Right ventricle myocardium superior (tissue), 1 donor: ENCODE results near the gene HHAT. TPM values are rescaled to one million over a fixed set of nuclear protein-coding genes. Genes with fewer than 3 reads are reported as not detected.
A peak's percentile ranks its signal among the peaks of the same experiment; 100 is the strongest.

Experiments used
- ATAC-seq: fragments of 200-7000 bp; cut with Tn5 transposase; one replicate; pipeline ENCODE4 v1.9.1; 2020; ENCODE audit warnings: mild to moderate bottlenecking; ENCODE audit not compliant: poor library complexity
- DNase-seq: peaks from one replicate; pipeline ENCODE4 v3.0.0-alpha.2; 2020
- intact Hi-C: fragments of 100-400 bp; cut with DNase I; formaldehyde crosslinking; loops from one replicate; pipeline ENCODE4 v1.11.2; 2022
- total RNA-seq: library from RNA; stranded (reverse); fragmentation: NEBNext Ultra II Directional; extraction: Animal tissue kit (Norgen Biotek cat#: 25700); gene quantifications from one replicate; pipeline ENCODE4 v1.2.1, GENCODE V29; 2021
- donor health status: DM: no; HTN: yes; CAD: no; lungs with severe emphysema.

Gene HHAT
- total RNA-seq, 1 donor from 2014 or later, result 1.5 TPM

- DNase-seq, result no peak
- no peak for ATAC-seq
- intact Hi-C loops, result no loop called here
These were observed 371.8 kb downstream of the HHAT start for GRCh38 chr1:210700511-210700910.

DNA sequence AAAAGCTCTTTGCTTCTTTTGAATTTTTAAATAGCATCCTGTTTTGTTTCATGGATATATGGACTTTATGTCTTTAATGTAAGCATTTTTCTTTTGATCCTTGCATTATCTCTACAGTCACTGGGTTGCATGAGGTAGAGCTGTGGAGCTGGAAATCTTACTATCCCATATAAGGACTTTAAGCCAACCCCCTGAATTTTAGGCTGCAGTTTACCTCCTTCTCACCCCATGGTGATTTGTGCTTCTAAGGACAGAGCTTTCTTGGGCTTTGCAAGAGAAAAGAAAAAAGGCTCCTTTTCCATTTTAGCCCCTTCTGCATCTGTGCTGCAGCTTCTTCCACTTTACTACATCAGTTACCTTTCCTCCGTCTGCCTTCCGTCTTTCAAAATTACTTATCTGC, 373.8 kb downstream of the HHAT start:
- intact Hi-C loops, result no loop called here
- DNase-seq, result no peak
- no peak for ATAC-seq

- ATAC-seq (no peak), DNase-seq (no peak)
- intact Hi-C loops, result no loop called here
These were observed 374.9 kb downstream of the HHAT start for GRCh38 chr1:210703593-210703992.

DNA sequence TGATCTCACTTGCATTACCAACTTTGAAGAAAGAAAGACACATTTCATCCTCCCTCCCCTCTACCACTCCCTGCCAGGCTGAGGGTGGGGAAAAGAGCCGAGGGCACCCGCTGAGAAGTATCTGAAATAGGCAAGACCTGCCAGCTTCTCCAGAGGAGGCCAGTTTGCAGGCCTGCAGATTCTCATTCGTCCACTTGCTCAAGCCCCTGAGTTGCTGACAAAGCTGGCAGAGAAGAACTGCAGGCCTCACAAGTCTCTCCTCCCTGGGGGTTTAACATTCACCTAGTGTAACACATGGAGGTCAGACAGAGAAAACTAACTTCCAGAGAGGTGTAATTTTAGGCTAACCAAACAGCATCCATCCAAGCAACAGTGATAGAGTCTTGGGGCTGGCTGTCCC, 376.4 kb downstream of the HHAT start:
- ATAC-seq (no peak), DNase-seq (no peak)
- intact Hi-C loops, result no loop called here

GRCh38 chr1:210706246-210706645, 377.5 kb downstream of the HHAT start:
- intact Hi-C loops, result no loop called here
- no peak for ATAC-seq
- no peak for DNase-seq

- intact Hi-C loops, result no loop called here
- ATAC-seq, result no peak
- DNase-seq, result no peak
These were observed 378.9 kb downstream of the HHAT start for GRCh38 chr1:210707300-210708240.

- ATAC-seq (no peak), DNase-seq (no peak)
- intact Hi-C loops, result no loop called here
These were observed 381.0 kb downstream of the HHAT start for GRCh38 chr1:210709701-210710100.

- peak; percentile 45 for ATAC-seq
- DNase-seq, result no peak
- intact Hi-C loops, result no loop called here
These were observed 383.3 kb downstream of the HHAT start for GRCh38 chr1:210711825-210712612.

DNA sequence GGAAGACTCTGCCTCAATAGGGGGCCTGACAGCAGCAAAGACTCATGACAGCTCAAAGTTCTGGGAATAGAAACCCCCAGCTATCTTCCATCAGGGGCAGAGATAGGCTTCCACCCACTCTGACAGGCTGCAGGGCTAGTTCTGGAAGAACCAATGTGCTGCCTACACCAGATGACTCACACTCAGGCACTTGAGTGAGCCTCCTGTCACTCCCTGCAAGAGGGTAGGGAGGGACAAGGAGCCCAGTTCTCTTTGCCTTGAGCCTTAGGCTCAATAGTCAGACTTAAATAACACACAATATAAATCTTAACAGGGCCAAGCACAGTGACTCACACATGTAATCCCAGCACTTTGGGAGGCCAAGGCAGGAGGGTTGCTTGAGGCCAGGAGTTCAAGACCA, 386.4 kb downstream of the HHAT start:
- ATAC-seq (no peak), DNase-seq (no peak)
- intact Hi-C loops, result no loop called here

DNA sequence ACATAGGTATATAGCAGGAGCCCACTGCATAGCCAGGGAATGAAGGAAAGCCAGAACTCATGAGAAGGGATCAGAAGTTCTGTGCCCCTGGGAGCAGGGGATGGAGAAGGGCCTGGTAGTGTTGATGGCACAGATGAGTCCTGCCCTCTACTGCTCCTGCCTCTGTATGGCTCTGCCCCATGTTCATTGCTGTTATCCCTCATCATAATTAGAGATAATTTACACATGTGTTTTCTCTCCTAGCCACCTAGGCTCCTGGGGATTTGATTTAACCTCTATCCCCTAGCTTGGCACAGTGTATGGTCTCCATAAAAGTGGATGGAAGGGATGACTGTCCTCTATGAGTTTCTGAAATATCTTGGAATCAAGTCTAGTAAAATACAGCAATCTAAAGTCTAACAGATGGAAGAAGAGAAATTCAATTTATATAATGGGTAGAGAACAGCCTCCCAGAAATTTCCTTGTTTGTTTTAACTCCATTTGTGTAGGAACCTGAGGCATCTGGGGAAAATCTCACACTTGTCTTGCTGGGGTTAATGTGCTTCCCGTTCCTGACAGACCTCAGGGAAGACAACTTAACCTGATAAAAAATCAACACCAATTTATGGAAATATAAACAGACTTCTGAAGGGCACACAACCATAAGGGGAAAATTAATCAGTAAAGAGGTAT, 393.8 kb downstream of the HHAT start:
- DNase-seq (no peak), ATAC-seq (no peak)
- intact Hi-C loops, result no loop called here

DNA sequence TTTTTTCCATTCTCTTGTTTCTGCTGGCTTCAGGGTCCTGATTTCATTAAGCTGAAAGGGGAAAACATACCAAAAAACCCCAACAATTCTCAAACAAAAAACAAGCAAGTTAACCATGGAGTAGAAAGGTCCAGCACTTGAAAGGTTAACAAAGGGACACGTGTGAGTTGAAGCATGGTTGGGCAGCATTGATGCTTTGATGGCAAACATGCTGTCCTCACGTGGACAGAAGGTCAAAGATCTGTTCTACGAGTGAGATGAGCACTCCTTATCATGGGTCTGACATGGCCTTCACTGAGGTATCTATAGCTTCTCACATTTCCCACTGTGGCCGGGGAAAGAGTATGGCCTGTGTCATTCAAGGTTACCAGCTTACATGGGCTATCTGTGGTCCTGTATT, 394.9 kb downstream of the HHAT start:
- no peak for DNase-seq
- intact Hi-C loops, result no loop called here
- no peak for ATAC-seq

DNA sequence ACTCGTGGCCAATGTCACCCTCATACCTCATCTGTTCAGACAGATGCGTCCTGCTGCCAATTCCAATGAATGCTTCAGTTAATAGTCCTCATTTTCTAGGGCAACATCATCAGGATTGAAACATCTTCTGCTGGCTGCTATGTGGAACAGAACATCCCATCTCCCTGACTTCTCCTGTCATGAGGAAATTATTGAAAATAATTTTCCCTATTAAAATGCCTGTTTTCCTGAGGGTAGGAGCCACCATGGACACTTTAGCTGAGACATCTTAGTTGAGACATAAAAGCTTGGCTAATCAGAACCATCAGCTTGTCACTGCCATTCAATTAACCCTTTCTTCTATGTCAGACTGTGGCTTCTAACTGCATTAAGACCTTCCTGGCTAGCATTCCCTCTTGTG, 396.1 kb downstream of the HHAT start:
- DNase-seq (no peak), ATAC-seq (no peak)
- intact Hi-C loops, result no loop called here

Other genes starting within 250 kb of the HHAT start
- gene SERTAD4, start 96.1 kb upstream of the HHAT start, total RNA-seq, result 4.7 TPM